GM12872 (cell line): ENCODE results near the gene SLC26A11.

Experiments used
- TF ChIP-seq, protein P1 (sequence below): IDR thresholded peaks from 3 replicates; pipeline ENCODE4 v1.5.1; 2011; ENCODE audit warnings: low read depth, mild to moderate bottlenecking, low read length, moderate library complexity; ENCODE audit not compliant: insufficient read depth

SLC26A11 gene

DNA sequence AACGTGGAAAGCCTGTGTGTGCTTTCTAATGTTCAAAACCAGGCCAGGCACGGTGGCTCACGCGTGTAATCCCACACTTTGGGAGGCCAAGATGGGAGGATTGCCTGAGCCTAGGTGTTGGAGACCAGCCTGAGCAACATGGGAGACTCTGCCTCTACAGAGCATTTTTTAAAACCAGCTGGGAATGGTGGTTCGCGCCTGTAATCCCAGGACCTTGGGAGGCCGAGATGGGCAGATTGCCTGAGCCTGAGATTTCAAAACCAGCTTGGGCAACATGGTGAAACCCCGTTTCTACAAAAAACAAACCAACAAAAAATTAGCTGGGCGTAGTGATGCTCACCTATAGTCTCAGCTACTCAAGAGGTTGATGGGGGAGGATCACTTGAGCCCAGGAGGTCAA lies 66.8 kb downstream of the SLC26A11 start:
- TF ChIP-seq, protein P1, sequence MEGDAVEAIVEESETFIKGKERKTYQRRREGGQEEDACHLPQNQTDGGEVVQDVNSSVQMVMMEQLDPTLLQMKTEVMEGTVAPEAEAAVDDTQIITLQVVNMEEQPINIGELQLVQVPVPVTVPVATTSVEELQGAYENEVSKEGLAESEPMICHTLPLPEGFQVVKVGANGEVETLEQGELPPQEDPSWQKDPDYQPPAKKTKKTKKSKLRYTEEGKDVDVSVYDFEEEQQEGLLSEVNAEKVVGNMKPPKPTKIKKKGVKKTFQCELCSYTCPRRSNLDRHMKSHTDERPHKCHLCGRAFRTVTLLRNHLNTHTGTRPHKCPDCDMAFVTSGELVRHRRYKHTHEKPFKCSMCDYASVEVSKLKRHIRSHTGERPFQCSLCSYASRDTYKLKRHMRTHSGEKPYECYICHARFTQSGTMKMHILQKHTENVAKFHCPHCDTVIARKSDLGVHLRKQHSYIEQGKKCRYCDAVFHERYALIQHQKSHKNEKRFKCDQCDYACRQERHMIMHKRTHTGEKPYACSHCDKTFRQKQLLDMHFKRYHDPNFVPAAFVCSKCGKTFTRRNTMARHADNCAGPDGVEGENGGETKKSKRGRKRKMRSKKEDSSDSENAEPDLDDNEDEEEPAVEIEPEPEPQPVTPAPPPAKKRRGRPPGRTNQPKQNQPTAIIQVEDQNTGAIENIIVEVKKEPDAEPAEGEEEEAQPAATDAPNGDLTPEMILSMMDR: no peak

DNA sequence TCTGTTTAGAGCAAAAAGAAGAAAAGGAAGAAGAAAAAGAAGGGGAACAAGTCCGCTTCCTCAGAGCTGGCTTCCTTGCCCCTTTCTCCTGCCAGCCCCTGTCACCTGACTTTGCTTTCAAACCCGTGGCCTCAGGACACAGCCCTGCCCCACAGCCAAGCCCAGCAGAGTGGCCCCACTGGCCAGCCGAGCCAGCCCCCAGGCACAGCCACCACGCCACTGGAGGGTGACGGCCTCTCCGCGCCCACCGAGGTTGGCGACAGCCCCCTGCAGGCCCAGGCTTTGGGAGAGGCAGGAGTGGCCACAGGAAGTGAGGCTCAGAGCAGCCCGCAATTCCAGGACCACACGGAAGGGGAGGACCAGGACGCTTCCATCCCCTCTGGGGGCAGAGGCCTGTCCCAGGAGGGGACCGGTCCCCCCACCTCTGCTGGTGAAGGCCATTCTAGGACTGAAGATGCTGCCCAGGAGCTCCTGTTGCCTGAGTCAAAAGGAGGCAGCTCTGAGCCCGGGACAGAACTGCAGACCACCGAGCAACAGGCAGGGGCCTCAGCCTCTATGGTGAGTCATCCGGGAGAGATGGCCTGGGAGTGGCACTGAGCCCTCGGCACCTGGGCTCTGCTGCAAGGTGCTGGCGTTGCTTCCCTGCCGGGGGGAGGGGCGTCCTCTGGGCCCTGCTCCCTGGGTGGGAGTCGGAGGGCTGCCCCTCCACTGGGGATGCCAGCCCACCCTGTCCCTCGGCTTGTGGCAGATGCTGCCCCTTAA lies 67.8 kb downstream of the SLC26A11 start:
- TF ChIP-seq, protein P1: no peak

DNA sequence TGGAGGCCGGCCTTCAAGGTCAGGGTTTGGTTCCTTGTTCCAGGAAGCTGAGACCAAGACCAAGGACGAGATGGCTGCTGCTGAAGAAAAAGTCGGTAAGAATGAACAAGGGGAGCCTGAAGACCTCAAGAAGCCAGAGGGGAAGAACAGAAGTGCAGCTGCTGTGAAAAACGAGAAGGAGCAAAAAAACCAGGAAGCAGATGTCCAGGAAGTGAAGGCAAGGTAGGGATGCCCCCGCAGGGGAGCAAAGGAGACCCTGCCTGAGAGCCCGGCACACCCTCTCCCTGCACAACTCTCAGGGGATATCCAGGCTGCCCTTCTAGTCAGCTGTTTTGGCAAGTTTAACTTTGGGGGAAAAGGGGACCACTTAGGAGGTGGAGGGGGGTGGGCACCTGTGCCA lies 69.4 kb downstream of the SLC26A11 start:
- TF ChIP-seq, protein P1: no peak

DNA sequence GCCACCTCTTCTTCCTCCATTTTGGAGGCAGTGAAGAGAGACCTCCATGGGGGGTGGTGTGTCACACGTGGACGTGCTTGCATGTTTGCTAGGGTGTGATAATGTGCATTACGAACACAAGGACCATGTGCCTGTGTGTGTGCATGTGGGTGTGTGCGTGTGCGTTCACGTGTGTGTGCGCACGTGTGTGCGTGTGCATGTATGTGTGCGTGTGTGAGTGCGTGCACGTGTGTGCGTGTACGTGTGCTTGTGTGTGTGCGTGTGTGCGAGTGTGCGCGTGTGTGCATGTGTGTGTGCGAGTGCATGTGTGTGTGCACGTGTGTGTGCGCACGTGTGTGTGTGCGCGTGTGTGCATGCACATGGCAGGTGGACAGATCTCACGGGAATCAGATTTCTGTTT lies 69.9 kb downstream of the SLC26A11 start:
- TF ChIP-seq, protein P1: no peak

DNA sequence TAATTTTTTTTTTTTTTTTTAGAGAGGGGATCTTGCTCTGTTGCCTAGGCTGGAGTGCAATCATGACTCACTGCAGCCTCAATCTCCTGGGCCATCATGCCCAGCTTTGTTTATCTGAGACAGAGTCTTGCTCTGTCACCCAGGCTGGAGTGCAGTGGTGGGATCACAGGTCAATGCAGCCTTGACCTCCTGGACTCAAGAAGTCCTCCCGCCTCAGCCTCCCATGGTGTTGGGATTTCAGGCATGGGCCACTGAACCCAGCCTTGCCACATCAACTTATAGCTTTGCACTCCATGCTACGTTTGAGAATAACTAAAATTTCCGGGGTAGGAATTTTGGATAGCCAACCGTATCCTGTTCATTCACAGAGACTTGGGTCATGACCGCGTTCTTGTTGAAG lies 71.0 kb downstream of the SLC26A11 start:
- TF ChIP-seq, protein P1: no peak

DNA sequence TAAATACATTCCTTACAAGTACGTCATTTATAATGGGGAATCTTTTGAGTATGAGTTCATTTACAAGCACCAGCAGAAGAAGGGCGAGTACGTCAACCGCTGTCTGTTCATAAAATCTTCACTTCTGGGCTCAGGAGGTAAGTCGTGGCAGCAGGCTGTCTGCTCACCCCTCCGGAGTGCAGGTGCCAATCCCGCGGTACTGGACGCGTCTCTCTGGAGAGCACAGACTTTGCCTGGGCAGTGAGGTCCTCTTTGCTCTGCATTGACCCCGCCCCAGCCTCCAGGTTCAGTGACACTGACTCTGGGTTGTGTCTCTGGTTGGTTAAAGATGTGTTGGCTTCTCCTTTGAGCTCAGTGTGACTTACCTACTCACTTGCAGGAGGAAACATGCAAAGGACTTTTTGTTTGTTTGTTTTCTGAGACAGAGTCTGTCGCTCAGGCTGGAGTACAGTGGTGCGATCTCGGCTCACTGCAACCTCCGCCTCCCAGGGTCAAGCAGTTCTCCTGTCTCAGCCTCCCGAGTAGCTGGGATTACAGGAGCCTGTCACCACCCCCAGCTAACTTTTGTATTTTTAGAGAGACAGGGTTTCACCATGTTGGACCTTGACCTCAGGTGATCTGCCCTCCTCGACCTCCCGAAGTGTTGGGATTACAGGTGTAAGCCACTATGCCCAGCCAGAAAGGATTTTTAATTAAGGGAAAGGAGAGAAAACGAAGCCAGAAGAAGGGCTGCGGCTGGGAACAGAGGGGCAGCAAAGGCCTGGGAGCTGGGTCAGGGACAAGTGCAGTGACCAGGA lies 71.7 kb downstream of the SLC26A11 start:
- TF ChIP-seq, protein P1: no peak

DNA sequence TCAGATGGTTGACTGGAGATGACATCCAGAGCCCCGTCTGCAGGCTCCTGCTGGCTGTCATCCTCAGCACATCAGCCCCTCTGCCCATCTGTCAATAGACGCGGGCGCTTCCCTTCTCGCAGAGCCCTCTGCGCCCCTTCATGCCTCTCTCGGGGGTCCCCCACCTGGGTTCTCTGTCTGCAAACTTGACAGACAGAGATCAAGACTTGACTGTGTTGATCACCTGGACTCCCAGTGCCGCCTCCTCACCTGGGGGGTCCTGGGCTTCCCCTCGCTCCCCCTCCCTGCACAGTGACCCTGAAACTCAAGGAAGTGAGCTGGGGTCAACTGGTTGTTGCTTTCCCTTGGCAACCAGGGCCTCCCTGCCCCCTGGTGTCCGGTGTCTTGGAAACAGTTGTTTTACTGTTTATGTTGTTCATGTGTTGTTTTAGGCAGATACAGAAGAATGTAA lies 72.3 kb downstream of the SLC26A11 start:
- TF ChIP-seq, protein P1: no peak
